ENCODE measurements around the gene KIF9.

Gene KIF9

DNA sequence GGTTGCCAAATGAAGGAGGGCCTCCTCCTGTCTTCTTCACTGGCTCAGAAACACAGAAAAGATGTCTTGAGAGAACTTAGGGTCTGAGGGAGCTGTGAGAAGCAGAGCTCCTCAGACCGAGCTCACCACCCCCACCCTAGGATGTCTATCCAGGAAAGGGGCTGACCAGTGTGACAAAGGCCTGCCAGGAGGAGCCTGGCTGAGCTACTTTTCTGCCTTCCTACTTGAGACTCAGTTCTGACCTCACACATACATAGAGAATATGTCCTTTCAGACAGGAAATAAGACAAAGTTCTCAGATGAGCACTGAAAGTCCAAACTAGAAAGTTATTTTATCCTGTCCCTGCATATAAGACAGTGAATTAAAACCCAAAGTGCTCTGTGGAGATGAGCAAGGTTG, 54.5 kb downstream of the KIF9 start:
- TF ChIP-seq, protein P1, sequence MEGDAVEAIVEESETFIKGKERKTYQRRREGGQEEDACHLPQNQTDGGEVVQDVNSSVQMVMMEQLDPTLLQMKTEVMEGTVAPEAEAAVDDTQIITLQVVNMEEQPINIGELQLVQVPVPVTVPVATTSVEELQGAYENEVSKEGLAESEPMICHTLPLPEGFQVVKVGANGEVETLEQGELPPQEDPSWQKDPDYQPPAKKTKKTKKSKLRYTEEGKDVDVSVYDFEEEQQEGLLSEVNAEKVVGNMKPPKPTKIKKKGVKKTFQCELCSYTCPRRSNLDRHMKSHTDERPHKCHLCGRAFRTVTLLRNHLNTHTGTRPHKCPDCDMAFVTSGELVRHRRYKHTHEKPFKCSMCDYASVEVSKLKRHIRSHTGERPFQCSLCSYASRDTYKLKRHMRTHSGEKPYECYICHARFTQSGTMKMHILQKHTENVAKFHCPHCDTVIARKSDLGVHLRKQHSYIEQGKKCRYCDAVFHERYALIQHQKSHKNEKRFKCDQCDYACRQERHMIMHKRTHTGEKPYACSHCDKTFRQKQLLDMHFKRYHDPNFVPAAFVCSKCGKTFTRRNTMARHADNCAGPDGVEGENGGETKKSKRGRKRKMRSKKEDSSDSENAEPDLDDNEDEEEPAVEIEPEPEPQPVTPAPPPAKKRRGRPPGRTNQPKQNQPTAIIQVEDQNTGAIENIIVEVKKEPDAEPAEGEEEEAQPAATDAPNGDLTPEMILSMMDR (IDR thresholded peaks at IDR 0.05; ENCODE audit: low read length) = no peak
- no peak for TF ChIP-seq EZH2 (IDR thresholded peaks at IDR 0.05; ENCODE audit: borderline replicate concordance, low read length)
- H3K79me2 ChIP-seq (ENCODE audit: insufficient read depth, low read length) = no peaks in the 10 kb centered on the region
- H3K9me3 ChIP-seq (ENCODE audit: low read length) = no peaks in the 10 kb centered on the region
- H2AFZ ChIP-seq (ENCODE audit: low read length) = no peak overlapping the region
- H3K27me3 ChIP-seq (ENCODE audit: insufficient read depth, low read length) = no peaks in the 10 kb centered on the region
- H3K4me3 ChIP-seq (ENCODE audit: low read depth, low read length, poor library complexity, severe bottlenecking) = no peak overlapping the region
- H3K4me1 ChIP-seq (ENCODE audit: insufficient read depth, low read length, severe bottlenecking) = no peaks in the 10 kb centered on the region
- H3K36me3 ChIP-seq (ENCODE audit: insufficient read depth, low read length) = no peaks in the 10 kb centered on the region
- no peaks in the 10 kb centered on the region for H3F3A ChIP-seq (ENCODE audit: insufficient read depth, low read length)
- H3K27ac ChIP-seq (ENCODE audit: low read depth, low read length, poor library complexity, severe bottlenecking) = no peak overlapping the region
- H4K20me1 ChIP-seq (ENCODE audit: insufficient read depth, low read length) = no peaks in the 10 kb centered on the region
- no peak overlapping the region for H3K9ac ChIP-seq (ENCODE audit: low read length)
- peak overlapping the region; percentile 10; the same call in 1 of the 2 replicates for H3K4me2 ChIP-seq (ENCODE audit: low read length)
- H3K9me2 ChIP-seq (ENCODE audit: low read depth, low read length) = no peaks in the 10 kb centered on the region

DNA sequence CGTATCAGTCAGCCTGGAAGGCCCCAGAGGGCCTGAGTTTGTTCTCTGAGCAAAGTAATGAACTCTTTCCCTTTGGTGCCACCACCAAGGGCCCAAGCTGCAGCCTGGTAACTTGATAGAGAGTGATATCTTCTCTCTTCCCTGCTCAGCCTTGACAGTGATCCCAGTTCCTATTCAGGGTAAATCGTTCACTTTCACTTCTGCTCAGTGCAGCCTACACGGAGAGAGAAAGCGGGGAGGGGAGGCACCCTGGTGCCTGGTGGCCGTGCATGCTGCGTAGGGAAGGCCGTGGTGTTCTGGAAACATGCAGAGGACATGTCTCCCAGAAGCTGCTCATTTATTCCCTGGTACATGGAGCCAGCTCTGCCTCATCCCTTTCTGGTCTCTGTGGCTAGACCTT, 54.9 kb downstream of the KIF9 start:
- H3K27me3 ChIP-seq (ENCODE audit: insufficient read depth, low read length) = no peaks in the 10 kb centered on the region
- no peaks in the 10 kb centered on the region for H3K79me2 ChIP-seq (ENCODE audit: insufficient read depth, low read length)
- H3K9me2 ChIP-seq (ENCODE audit: low read depth, low read length) = no peaks in the 10 kb centered on the region
- peak overlapping the region; percentile 10; the same call in 1 of the 2 replicates for H3K4me2 ChIP-seq (ENCODE audit: low read length)
- H2AFZ ChIP-seq (ENCODE audit: low read length) = no peak overlapping the region
- no peak overlapping the region for H3K9ac ChIP-seq (ENCODE audit: low read length)
- no peaks in the 10 kb centered on the region for H3K36me3 ChIP-seq (ENCODE audit: insufficient read depth, low read length)
- no peak overlapping the region for H3K4me3 ChIP-seq (ENCODE audit: low read depth, low read length, poor library complexity, severe bottlenecking)
- no peak for TF ChIP-seq EZH2 (IDR thresholded peaks at IDR 0.05; ENCODE audit: borderline replicate concordance, low read length)
- TF ChIP-seq, protein P1 (IDR thresholded peaks at IDR 0.05; ENCODE audit: low read length) = no peak
- no peaks in the 10 kb centered on the region for H3K4me1 ChIP-seq (ENCODE audit: insufficient read depth, low read length, severe bottlenecking)
- no peak overlapping the region for H3K27ac ChIP-seq (ENCODE audit: low read depth, low read length, poor library complexity, severe bottlenecking)
- no peaks in the 10 kb centered on the region for H4K20me1 ChIP-seq (ENCODE audit: insufficient read depth, low read length)
- no peaks in the 10 kb centered on the region for H3F3A ChIP-seq (ENCODE audit: insufficient read depth, low read length)
- H3K9me3 ChIP-seq (ENCODE audit: low read length) = no peaks in the 10 kb centered on the region

DNA sequence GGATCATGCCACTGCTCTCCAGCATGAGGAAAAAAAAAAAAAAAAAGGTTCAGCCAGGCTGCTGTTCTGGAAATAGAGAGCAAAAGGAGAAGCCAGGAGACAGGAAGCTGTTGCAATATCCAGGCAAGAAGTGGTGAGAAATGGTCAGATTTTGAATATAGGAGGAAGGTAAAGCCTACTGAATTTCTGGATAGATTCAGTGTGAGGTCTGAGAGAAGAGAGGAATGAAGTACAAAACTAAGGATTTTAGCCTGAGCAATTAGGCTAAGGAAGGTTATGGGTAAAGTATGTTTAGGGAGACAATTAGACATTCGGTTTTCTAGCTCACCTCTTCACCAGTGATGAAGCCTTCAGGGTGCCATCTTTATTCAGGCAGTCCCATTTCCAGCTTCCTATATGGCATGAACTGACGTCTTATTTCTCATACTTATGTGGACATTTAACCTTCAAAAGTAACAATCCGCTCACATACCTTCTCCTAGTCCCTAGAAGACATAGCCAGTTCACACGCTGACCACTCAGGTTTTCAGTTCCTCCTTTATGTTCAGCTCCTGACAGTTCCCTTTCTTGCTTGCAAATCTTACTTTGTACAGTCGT, 57.2 kb downstream of the KIF9 start:
- Histone ChIP-seq H3K79me2 (ENCODE audit: insufficient read depth, low read length) (no peaks in the 10 kb centered on the region), H3K9me3 (ENCODE audit: low read length) (no peaks in the 10 kb centered on the region), H2AFZ (ENCODE audit: low read length) (no peak overlapping the region), H3K36me3 (ENCODE audit: insufficient read depth, low read length) (no peaks in the 10 kb centered on the region), H3K9ac (ENCODE audit: low read length) (no peak overlapping the region), H3F3A (ENCODE audit: insufficient read depth, low read length) (no peaks in the 10 kb centered on the region), H3K4me1 (ENCODE audit: insufficient read depth, low read length, severe bottlenecking) (no peaks in the 10 kb centered on the region), H3K4me2 (ENCODE audit: low read length) (no peak overlapping the region), H3K27ac (ENCODE audit: low read depth, low read length, poor library complexity, severe bottlenecking) (no peak overlapping the region), H4K20me1 (ENCODE audit: insufficient read depth, low read length) (no peaks in the 10 kb centered on the region), H3K9me2 (ENCODE audit: low read depth, low read length) (no peaks in the 10 kb centered on the region), H3K4me3 (ENCODE audit: low read depth, low read length, poor library complexity, severe bottlenecking) (no peak overlapping the region), H3K27me3 (ENCODE audit: insufficient read depth, low read length) (no peaks in the 10 kb centered on the region)
- no peak for TF ChIP-seq EZH2 (IDR thresholded peaks at IDR 0.05; ENCODE audit: borderline replicate concordance, low read length)
- TF ChIP-seq, protein P1 (IDR thresholded peaks at IDR 0.05; ENCODE audit: low read length) = no peak
